Pulmonary artery endothelial cell (primary cell): ENCODE results near the gene DDX51. TPM values are rescaled to one million over a fixed set of nuclear protein-coding genes. Genes with fewer than 3 reads are reported as not detected.

Source experiments
- DNase-seq: peaks from one replicate; pipeline ENCODE4 v3.0.0-alpha.2; 2011; ENCODE audit warnings: low read depth, low spot score
- total RNA-seq: library from RNA; depleted of rRNA; stranded (reverse); fragments of >200 nt; gene quantifications from 2 replicates; pipeline ENCODE4 v1.2.3, GENCODE V29; 2014

Gene DDX51, protein sequence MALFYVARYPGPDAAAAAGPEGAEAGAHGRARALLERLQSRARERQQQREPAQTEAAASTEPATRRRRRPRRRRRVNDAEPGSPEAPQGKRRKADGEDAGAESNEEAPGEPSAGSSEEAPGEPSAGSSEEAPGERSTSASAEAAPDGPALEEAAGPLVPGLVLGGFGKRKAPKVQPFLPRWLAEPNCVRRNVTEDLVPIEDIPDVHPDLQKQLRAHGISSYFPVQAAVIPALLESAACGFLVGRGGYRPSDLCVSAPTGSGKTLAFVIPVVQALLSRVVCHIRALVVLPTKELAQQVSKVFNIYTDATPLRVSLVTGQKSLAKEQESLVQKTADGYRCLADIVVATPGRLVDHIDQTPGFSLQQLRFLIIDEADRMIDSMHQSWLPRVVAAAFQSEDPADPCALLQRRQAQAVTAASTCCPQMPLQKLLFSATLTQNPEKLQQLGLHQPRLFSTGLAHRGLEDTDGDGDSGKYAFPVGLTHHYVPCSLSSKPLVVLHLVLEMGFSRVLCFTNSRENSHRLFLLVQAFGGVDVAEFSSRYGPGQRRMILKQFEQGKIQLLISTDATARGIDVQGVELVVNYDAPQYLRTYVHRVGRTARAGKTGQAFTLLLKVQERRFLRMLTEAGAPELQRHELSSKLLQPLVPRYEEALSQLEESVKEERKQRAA
- 10.0 and 11.9 TPM in 2 replicates for total RNA-seq

DNA sequence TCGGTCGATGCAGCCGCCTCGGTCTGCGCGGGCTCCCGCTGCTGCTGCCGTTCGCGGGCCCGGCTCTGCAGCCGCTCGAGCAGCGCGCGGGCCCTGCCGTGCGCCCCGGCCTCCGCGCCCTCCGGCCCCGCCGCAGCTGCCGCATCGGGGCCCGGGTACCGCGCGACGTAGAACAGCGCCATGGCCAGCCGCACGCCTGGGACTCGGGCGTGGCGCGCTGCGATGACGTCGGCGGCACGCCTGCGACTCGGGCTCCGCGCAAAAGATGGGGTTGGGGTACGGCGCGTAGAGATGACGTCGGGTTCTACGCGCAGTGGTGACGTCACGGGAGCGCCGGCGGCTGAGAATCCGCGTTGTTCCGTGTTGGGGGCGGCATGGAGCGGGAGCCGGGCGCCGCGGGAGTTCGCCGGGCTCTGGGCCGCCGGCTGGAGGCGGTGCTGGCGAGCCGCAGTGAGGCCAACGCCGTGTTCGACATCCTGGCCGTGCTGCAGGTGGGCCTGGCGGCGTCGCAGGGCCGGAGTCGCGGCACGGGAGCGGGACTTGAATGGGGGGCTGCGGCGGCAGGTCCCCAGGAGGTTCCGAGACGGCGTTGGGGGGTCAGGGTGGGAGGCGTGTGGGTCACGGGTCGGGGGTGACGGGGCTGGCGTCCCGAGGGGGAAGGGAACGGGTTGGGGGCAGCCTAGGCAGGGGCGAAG, at the start of gene DDX51, which contains the start of gene NOC4L:
Gene DDX51 (minus strand): TSS at position 205 of the 695 bp plus-strand sequence. CDS start 23 bp downstream, at position 182.
Gene NOC4L (plus strand): TSS at position 343 of the 695 bp plus-strand sequence. CDS start 32 bp downstream, at position 375.
- DNase-seq: peak; percentile 78

DNA sequence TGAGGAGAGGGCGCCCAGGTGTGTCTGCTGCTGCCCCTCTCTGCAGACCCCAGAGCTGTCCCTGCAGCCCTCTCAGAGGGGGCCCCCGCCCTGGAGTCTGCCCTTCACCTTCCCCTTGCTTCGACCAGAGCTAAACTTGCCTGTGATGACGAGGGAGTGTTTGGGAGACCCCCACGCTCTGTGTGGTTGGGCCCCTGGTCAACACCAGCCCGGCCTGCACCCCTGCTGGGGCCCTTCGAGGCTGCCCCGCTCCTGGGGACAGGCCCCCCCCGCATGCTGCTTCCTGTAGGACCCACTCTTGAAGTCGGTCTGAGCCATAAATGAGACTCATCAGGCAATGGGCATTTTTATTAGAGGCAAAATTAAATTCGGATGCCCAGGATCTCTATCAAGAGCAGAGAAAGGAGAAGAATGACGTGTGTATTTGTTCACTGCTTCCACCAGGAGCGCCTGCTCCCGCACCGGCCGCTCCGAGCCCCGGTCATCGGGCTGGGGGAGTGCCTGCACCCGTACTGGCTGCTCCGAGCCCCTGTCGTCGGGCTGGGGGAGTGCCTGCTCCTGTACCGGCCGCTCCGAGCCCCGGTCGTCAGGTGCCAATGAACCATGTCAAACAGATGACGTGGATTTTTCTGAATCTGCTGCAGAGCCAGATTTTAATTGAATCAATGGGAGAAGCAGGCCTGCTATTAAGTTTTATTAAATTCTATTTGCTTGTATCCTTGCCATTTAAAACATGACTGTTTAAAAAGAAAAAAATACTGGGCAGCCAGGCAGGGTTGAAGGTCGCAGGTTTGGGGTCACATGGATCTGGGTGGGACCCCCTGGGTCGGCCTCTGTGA, 47.8 kb upstream of the DDX51 start:
- no peak for DNase-seq

DNA sequence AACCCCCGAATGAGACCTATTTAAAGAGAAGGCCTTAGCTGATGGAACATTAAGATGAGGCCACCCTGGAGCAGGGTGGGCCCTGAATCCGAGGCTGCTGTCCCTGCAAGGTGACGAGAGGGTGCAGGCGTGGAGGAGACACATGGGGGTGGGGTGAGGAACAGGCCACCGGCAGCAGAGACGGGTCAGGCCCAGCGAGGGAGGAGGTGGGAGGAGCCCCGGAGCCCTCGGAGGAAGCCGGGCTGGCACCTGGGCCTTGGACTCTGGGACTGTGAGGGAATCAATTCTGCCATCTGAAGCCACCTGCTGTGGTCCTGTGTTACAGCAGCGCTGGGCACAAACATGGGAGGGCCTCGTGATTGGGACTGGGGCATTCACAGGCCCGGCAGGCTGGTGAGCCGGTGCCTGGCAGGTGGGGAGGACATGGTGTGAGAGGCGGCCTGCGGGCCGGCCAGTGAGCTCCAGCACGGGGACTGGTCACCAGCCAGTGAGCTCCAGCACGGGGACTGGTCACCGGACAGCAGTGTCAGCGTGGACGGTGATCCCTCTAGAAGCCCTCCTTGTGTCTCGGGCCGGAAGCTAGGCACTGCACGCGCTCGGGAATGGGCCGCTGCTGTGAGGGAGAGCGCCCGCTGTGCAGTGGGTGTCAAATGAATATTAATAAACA, 46.8 kb upstream of the DDX51 start:
- DNase-seq: no peak

DNA sequence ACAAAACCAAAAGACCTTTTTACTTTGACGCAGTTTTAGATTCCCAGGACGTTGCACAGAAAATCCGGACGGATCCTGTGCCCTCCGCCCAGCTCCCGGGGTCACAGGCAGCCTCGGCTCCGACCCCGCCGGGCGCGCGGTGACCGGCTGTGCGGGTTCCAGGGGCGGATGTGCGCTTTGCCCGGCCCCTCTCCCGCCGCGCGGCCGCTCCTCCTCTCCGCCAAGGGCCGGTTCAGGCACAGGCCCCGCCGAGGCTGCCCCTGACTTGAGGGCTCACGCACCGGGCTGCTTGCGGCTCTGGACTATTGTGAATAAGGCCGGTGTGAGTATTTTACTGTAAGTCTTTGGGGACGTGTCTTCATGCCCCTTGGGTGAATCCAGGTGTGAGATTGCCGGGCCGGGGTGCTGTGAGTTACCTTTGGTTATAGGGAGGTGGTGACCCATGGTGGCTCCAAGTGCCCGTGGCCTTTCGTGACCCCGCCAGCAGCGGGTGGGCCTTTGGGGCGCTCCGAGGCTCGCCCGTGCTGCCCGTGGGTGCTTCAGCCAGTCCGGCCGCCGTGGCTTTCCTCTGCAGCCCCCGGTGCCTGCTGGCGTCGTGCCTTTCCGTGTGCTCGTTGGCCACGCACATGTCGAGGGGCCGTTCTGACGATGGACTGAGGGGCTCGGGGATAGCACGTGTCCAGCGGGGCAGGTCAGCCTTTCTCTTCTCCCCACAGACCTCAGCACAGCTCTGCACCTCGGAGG, 46.1 kb upstream of the DDX51 start:
- no peak for DNase-seq

DNA sequence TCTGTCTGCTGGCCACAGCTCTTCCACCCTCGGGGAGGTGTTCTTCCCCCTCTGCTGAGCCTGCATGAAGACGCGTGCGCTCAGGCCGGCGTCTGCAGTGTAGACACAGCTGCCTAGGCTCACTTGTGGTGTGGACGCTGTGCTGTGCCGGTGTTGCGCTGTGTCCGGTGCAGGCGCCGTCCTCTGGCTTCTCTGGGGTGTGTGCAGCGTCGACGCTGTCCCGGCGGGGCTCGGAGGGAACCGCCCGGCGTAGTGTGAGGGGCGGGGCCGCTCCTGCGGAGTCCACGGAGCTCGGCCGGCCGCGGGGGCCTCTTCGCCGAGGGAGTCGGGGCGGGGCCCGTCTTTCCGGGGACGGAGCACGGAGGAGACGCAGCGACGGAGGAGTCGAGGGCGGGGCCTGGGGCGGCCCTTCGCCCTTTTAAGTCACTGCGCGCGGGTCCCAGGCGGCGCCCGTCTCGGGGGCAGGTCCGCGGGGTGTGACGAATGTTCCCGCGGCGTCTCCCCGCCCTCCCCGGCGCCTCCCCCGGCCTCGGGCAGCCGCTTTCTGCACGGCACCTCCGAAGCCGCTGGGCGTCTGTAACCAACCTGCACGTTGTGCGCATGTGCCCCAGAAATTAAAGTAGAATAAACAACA, 45.4 kb upstream of the DDX51 start:
- peak; percentile 8 for DNase-seq

DNA sequence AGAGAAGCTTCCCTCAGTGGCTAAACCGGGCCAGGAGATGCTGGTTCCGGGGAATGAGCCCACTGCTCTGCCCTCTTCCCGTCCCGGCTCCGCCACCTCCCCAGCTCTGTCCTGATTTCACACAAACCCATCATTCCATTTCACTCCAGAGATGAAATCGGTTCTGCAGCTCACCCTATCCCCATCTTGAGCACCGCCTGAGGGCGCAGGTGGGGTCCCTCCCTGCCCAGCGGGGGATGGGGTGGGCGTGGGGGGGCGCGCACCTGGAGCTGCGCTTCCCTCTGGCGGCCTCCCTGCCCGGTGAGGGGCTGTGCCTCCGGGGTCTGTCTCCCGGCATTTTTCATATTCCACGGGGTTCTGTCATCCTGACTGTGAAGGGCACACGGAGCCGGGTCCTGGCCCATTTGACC, 44.8 kb upstream of the DDX51 start:
- DNase-seq: no peak

DNA sequence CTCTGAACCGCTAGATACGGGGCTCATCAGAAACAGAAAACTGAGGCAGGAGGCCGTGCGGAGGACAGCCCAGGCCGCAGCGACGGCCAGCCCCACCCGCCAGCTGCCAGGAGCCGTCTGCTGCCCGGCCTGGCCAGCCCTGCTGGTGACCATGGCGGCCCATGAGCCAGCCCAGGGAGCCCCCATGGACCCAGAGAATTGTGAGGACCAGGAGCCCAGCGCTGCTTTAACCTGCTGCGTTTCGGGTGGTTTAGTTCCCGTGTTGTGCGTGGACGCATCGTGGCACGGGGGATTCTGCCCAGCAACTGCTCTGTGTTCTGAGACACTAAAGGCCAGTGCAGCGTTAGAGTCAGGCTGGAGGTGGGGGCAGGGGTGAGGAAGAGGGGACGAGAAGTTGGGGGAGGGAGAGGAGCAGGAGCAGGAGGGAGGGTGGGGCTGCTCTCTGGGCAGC, 44.4 kb upstream of the DDX51 start:
- no peak for DNase-seq

DNA sequence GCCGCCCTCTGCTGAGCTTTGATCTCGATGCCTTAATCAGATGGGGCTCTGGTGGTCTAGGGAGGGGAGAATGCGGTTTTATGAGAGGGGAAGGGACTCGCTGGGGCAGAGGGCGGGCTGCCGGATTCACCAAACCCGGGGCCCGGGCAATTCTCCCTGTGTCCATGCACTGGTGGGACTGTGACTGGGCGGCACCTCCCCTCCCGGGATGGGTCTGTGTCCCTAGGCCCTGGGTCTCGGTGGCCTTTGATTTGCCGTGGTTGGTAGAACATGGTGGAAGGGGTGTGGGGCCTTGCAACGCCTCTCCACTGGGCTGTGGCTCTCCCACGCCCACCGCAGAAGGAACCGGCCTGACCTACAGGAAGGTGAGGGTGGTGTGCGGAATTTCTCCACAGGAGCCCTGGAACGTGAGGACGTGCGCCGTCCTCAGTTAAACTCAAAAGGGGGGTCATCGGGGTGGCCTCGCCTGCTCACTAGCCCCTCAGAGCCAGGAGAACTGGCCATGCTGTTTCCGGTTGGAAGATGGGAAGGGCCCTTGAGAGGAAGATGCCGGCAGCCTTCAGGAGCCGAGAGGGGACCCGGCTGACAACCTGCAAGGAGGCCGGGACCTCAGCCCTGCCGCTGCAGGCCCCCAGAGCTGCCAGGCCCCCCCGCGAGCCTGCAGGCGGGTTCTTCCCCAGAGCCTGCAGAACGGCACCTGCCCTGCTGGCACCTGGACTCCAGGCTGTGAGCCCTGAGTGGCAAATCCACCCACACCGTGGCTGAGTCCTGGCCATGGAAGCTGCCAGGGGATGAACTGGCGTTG, 43.7 kb upstream of the DDX51 start:
- no peak for DNase-seq

DNA sequence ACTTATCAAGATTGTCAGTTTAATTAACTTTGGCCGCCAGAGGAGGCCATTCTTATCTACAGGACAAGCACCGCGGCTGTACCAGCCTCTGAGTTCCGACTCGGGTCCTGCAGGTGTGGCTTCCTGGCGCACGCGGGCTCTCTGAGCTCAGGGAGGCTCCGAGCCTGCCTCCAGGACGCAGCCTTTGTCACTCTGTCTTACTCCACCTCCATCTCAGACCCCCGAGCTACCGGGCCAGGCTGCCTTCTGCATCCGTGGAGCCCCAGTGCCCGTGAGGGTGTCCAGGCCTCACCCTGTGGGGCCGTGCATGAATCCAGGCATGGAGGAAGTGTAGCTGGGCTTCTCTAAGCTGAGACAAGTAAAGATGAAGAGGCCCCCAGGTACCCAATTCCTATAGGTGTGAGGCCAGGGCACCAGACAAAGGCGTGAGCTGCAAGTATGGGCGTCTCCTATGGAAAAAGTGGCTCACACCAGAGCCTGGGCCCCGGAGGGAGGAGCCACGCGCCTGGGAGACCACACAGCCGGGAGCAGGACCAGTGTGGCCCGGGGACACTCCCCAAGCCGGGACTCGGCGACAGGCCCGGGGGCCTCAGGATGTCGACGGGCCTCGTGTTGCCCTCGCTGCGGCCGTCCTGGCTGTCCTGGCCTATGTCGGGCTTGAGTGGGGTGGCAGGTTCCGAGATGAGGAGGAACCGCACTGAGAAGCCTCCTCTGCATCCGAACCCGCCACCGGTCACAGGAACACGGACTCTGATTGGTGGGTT, 42.9 kb upstream of the DDX51 start:
- DNase-seq: no peak

DNA sequence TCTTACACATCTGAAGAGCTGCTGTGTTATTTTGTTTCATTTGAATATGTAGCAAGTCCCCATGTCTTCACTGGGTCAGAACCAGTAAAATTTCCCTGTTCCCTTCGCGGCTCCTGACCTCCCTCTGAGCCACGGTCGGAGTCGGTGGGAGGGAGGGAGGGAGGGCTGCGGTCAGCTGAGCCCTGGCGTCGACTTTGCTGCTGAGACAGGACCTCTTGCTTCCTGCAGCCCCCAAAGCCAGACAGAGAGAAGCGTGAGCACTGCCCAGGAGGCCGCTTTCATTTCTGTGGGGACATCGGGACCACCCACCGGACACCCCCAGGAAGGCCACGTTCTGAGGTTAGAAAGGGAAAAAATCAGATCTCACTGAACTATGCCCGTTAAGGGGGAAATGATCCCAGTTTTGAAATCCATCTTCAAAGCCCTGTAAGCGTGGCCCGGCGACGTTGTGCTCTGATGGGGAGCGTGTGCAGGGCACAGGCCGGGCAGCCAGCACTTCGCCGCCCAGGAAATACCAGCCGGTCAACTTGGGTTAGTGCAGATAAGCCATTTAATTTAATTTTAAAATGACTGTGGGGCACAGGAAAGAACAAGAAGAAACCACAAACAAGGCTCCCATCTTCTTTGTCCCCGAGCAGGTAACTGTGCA, 42.2 kb upstream of the DDX51 start:
- no peak for DNase-seq

DNA sequence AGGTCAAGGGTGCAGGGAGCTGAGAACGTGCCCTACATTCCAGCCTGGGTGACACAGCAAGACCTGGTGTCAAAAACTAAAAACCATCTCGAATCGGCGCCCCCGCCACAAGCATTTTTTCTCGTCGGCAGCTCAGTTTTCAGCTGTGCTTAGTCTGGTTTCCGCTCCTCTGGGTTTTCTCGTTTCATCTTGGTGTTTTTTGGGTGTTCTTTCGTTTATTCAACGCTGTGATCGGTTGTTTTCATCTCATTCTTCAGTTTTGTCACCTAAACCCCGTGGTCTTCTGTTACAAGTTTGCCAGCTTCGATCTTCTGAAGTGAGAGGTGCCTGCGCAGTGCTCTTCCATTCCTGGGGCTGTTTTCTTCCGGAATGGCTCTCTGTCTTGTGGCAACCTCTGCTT, 41.6 kb upstream of the DDX51 start:
- DNase-seq: no peak

DNA sequence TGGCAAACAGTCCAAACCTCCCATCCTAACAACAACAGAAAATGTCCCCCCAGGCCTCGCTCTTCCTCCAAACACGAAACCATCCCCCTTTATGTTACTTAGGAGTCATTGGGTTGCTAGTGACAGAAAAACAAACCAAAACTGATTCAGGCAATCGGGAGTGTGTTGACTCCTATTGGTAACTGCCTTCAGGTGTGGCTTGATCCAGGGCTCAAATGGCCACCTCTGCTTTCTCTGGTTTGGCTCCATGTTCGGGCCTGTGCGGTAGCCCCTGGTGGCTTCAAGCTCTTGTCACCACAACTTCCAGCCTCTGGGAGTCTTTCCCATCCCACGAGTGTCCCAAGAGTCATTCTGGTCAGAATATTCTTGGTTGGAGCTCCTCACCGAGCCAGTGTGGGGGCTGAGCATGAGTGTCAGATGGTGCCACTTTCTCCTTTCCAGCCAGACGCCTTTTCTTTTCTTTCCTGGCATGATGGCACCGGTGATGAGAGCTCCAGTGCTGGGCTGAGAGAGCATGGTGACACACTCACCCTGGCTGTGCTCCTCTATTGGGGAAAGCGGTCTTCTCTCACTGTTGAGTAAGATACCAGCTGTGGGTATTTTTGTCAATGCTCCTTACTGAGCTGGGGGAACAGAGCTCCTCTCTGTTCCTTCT, 38.7 kb upstream of the DDX51 start:
- no peak for DNase-seq

DNA sequence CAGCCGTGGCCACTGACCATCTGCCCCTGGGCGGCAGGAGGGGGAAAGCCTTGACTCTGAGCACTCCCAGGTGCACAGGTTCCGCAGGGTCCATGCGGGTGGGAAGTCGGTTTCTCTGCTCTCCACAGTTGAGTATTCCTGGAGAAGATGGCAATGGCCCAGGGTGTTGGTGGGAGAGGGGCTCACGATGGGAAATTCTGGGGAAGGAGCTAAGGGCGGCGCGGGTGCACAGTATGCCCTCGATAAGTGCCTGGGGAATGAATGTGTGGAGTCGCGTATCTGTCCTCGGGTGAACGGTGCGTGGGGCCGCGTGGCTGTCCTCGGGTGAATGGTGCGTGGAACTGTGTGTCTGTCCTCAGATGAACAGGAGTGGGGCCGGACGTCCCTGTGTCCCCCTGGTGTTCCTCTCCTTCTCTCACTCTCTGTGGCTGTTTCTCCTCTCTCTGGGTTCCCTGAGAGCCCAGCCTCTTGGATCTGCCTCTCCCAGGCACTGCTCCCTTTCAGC, 38.1 kb upstream of the DDX51 start:
- no peak for DNase-seq

DNA sequence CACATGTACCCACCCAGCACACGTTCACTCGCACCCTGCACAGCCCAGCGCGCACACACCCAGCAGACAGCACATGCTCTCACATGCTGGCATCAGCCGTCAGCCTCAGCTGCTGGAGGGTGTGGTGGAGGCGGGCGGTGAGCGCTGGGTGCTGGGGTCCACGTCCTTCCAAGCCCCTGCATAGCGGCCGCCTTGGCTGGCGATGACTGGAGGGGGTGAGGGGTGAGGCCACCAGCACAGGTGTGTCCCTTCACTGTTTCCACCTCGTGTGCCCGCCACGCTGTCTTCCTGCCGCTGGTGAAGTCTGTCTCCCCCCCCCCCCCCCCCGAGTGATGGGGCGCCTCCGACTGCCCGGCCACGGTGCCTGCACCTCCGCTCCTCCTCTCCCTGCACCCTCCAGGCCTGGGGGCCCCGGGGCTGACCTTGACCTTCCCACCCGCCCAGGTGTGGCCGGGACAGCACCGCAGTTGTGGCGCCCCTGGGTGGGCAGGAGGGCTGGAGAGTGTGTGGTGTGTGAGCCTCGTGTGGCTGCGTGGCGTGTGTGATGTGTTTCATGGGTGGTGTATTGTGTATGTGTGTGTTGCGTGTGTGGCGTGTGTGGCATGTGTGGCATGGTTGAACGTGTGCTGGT, 37.6 kb upstream of the DDX51 start:
- DNase-seq: no peak

DNA sequence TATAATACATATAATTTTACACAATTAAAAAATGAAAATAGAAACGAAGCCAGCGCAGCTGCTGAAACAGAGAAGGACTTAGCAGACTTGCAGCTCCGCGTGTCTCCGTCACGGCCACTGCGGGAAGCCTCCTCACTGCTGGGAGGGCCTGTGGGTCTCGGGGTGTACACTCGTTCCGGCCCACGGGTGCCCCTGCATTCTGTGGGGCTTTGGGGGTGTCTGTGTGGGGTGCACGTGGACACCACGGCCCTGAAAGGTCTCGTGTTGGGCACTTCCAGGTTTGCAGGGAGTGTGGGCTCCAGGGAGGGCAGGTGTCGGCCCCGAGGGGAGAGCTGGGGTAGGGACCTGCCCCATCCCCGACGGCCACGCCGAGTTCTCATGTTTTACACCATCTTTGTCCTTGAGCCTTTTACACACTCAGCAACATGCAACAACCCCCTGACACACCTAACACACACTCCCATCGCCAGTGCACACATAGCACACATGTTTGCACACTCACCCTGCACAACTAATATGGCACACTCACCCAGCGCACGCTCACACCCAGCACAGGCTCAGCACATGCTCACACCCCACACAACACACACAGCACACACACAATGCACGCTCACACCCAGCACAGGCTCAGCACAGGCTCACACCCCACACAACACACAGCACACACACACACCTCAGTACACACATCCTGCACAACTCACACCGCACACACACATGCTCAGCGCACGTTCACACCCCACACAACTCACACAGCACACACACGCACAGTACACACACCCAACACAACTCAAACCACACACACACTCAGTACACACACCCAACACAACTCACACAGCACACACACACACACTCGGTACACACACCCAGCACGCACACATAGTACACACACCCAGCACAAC, 36.8 kb upstream of the DDX51 start:
- no peak for DNase-seq
